Astrocyte of the spinal cord (primary cell): ENCODE results near the gene SRGAP3.

Experiments
- DNase-seq: peaks from one replicate; pipeline ENCODE4 v3.0.0; 2011; ENCODE audit warnings: low read depth, low spot score
- H3K4me3 ChIP-seq: 2 replicates; pipeline ENCODE4 v1.5.1; 2011; ENCODE audit warnings: low read depth, mild to moderate bottlenecking, low read length, moderate library complexity
- in situ Hi-C: cut with HindIII; loops from 2 replicates; pipeline ENCODE4 v1.10.0; 2017; ENCODE audit warnings: low sequenced_read_pairs
- TF ChIP-seq, protein P1 (sequence below): IDR thresholded peaks from 2 replicates; pipeline ENCODE4 v1.5.1; 2012; ENCODE audit warnings: low read depth, mild to moderate bottlenecking, low read length, inconsistent platforms

SRGAP3 gene

GRCh38 chr3:9254764-9255163 is 5.3 kb upstream of the SRGAP3 start:
- TF ChIP-seq, protein P1, sequence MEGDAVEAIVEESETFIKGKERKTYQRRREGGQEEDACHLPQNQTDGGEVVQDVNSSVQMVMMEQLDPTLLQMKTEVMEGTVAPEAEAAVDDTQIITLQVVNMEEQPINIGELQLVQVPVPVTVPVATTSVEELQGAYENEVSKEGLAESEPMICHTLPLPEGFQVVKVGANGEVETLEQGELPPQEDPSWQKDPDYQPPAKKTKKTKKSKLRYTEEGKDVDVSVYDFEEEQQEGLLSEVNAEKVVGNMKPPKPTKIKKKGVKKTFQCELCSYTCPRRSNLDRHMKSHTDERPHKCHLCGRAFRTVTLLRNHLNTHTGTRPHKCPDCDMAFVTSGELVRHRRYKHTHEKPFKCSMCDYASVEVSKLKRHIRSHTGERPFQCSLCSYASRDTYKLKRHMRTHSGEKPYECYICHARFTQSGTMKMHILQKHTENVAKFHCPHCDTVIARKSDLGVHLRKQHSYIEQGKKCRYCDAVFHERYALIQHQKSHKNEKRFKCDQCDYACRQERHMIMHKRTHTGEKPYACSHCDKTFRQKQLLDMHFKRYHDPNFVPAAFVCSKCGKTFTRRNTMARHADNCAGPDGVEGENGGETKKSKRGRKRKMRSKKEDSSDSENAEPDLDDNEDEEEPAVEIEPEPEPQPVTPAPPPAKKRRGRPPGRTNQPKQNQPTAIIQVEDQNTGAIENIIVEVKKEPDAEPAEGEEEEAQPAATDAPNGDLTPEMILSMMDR: no peak
- in situ Hi-C loops: no loop called here
- no peak overlapping the region for H3K4me3 ChIP-seq
- DNase-seq: no peak

DNA sequence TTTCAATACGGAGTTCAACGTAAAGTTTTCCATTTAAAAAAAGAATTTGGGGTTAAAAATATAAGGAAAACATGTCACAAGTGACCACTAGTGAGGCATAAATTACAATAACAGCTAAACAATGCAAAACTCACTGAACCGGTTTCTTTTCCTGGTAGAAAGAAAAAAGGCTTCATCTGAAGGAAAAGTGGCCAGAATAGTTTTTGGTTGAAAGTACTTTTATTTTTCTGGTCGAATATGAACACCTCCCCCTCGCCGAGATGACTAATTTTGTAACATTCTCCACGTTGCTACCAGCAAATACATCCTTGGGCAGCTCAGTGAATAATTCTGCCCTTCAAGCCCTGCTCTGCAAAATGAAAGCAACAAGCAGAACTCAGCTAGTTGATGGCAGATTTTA is 3.9 kb upstream of the SRGAP3 start:
- in situ Hi-C loops: no loop called here
- H3K4me3 ChIP-seq: no peak overlapping the region
- TF ChIP-seq, protein P1: no peak
- DNase-seq: no peak

- TF ChIP-seq, protein P1: no peak
- no peak overlapping the region for H3K4me3 ChIP-seq
- in situ Hi-C loops: no loop called here
- DNase-seq: no peak
Observed at GRCh38 chr3:9251055-9251786, 1.8 kb upstream of the SRGAP3 start.

DNA sequence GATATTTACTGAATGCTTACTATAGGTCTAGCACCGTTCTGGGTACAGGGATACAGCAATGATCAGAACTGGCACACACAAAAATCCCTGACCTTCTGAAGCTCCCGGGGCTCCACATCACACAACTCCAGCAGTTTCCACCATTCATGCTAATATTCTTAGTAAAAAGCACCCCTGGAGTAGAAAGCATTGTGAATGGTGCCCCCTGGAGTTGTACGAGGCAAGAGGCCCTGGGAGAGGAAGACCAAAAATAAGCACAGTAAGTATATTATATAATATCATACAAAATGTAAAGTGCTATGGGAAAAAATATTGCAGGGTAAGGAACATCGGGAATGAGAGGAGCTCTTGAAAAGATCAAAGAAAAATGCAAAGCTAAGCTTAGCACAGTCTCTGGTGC is 790 bp upstream of the SRGAP3 start:
- in situ Hi-C loops: no loop called here
- DNase-seq: no peak
- no peak overlapping the region for H3K4me3 ChIP-seq
- TF ChIP-seq, protein P1: peak; percentile 10

DNA sequence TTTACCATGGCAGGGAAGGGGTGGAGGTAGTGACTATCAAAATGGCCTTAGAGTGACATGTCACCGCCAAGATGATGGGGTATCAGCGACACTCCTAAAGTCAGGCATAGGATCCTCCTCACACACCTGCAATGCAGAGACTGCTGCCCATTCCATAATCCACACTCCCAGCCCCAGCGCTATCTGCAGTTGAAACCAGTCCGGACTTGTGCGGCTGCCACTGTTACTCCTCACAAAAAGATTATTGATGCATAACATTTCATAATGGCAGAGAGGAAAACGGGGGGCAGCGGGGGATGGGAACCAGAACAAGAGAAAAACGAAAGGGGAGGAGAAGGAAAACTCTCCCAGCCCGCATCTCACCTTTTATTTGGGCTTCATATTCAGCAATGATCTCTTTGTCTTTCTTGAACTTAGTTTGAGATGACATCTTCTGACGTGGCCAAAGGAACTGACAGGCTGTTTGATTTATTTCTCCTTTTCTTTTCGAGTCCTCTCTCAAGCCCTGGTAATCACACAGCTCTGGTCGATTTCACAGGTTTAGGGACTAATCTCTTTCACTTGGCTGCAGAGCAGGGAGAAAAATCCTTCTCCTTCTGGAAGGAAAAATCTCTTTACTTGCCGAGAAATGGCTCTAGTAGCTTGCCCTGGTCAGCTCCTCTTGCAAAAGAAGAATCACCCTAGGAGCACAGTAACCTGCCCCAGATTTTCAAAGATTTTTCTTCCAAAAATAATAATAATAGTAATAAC is 749 bp downstream of the SRGAP3 start:
- TF ChIP-seq, protein P1: no peak
- in situ Hi-C loops: no loop called here
- H3K4me3 ChIP-seq: peak overlapping the region; percentile 43
- no peak for DNase-seq

- no peak for DNase-seq
- TF ChIP-seq, protein P1: no peak
- in situ Hi-C loops: no loop called here
- H3K4me3 ChIP-seq: peak overlapping the region; percentile 43
Observed at GRCh38 chr3:9247941-9248521, 1.4 kb downstream of the SRGAP3 start.
